ELR (cell line): Measurements from ENCODE around the gene GNB1L.

Source experiments
- DNase-seq: peaks from one replicate; pipeline ENCODE4 v3.0.0-alpha.2; 2015; ENCODE audit warnings: low read depth

Gene GNB1L

GRCh38 chr22:19808873-19809478 lies 45.7 kb downstream of the GNB1L start:
- no peak for DNase-seq

DNA sequence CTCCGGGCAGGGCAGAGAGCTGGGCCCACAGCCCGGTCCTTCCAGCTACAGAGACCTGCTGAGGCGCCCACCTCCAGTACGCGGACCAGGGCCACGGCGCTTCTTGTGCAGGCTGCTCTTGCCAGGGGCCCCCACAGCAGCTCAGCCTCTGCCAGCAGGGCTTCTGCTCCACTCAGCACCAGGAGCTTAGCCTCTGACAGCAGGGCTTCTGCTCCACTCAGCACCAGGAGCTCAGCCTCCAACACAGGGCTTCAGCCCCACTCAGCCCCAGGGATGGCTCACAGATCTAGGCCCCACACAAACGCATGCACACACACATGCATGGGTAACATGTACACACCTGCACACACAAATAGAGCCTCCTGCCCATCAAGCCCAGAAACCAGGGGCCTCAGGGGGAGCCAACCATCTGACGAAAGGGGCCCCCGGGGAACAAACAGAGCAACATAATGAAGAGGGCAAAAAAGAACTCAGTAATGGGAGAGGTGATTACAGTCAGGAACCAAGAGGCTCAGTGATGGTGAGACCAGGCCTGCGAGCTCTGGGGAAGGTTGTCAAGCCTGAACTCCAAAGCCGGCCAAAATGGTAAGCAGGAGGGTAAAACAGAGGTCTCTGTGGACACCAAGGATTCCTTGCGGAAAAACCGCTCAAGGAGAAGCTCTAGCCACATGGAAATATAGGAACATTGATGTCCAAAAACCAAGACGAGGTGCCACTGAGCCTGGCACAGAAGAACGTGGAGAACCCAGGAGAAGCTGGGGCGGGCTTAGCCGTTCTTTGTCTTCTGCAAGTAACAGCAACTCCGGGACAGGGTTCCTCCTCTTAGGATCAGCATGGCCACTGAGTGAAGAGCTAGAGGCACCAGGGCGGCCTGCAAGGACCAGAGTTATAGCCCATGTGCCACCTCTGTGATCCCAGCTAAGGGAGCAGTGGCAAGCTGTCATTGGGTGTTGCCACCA lies 46.5 kb downstream of the GNB1L start:
- DNase-seq, result no peak

GRCh38 chr22:19807161-19807913 lies 47.3 kb downstream of the GNB1L start:
- no peak for DNase-seq

DNA sequence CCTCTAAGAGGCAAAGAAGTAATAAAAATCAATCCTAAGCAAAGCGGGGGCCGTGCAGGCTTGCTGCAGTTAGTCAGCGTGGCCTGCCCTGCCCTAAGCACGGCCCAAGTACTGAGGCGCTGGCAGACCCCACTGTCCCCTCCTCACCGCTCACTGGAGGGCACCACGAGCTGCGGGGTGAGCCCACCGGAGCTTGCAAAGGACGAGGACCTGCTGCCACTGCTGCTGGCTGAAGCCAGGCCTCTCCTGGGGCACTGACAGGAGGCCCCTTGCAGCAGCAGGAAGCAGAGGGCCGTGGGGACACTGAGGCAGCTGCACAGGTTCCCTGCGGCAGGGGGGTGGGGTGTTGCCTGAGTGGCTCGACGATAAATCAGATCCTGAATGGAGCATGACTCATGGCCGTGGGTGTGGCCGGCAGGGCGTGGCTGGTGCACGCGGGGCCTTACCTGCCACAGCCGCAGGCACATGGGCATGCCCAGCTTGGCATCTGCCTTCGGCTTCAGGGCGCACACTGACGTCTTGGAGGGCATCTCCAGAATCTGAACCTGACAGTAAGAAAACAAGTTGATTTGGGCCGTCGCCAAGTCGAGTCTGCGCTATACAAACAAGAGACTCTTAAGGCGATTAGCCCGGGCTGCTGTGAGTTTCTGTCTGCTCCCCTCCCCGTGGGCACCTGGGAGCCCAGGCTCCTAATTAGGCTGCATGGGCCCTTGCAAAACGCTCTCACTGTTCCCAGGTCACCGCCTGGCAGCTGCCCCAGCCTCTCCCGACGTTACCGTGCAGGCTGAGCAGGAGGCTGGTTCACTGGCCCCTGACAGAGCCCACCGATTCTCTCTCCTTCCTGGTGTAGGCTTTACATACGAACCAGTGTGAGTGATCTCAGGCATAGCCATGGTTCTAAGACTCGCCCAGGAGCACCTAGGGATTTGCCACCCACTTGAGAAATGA lies 48.2 kb downstream of the GNB1L start:
- peak; percentile 46 for DNase-seq

DNA sequence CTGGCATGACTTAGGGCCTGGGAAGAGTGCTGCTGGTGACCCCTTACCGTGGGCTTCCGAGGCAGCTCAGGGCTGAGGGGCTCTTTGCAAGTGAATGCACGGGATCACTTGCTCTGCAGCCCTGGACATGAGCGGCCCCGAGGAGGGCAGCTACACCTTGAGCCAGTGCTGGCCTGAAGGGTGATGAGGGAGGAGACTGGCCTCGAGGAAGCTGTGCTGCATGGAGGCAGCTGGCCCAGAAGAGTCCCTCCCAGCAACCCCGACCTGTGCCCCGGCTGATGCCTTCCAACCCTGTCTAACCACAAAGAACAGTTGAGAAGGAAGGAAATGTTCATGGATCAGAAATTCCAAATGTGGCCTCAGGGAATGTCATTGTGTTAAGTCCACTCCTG lies 48.9 kb downstream of the GNB1L start:
- peak; percentile 59 for DNase-seq

DNA sequence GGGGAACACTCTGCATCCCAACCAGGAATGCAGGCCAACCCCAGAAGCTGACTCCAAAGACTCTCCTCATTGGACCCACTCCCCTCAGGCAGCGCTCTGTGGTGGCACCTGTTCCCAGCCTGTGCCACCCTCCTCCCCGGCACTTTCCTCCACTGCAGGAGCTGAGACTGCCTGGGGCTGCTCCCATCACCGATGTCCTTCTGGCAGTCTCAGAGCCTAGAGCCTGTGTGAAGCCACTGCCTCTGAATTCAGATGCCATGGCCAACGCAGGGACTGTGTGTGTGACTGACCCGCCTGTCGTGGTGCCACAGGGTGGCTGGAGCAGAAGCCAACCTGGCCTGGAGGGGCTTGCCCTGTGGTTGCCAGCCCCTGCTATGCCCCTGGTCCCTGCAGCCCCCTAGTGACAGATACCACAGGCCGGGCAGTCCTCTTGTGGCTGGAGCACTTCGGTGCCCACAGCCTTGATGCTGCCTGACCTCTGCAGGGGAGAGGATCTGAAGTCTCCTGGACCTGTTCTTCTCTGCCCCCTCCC lies 50.9 kb downstream of the GNB1L start:
- no peak for DNase-seq

DNA sequence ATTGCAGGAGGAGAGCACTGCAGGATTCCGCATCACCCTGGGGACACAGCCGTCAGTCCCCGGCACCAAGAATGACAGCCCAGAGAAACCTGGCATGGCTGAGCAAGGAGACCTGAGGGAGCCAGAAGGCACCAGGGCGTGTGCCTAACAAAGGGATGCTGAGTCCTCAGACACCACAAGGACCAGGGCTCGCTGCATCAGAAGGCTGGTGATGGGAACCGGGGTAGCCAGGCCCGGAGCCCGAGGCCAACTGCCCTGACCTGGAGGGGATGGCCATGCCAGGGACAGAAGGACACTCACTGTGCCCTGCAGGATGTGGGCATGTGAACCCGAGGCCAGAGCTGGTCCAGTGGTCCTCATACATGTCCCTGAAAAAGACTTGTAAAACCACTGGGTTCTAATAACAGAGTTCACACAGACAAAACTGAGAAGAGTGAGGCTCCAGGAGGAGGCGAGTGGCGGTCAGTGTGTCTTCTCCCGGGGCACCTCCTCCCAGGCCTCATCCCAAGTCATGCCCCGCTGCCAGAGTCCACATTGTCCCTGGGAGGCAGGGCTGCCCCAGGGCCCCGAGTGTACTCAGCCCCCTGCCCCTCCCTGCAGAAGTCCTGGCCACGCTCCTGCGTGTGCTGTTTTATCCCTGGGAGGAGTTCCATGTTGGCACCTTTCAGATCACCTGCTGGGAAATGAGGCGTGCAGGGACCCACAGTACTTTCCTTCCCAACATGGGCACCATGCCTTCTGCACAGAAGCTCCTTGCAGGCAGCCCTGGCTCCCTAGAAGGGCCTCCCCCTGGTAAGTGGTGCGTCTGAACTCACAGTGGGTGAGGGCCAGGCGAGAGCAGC lies 51.6 kb downstream of the GNB1L start:
- DNase-seq, result no peak

DNA sequence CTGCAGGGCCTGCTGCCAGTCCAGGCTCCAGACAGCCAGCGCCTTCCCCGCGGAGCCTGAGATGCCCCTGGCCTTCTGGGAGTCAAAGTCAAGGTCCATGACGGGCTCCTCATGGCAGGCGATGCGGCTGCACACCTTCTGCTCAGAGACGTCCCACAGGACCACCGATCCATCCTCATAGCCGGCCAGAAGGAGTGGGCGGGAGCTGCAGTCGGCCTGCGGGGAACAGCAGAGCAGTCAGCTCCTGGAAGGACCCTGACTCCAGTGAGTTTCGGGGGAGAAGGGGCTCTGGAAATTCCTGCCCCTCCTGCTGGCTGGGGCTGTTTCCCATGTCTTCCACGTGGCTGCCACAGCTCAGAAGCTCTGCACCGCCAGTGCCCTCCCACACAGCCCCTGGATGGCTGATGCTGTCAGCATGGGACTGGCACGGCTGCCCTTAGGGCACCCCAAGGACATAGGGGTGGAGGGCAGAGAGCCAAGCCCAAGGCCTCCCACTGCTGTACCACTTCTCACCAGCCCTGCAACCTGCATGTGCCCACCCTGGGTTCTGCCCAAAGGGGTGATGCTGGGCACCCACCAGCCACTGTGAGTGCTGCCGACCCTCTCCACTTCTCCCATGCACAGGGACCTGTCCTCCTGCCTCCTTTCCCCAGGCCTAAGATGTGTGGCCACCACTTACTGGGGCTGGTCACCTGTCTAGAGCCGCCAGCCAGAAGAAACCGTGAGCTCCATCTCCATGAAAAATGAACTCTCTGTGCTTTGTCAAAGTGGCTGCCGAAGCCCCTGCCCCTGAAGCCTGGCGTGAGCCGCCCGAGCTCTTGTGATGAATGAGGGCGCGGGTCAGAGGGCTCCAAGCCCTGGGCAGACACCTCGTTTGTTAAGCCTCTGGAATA lies 52.4 kb downstream of the GNB1L start:
- DNase-seq, result no peak

GRCh38 chr22:19801340-19802000 lies 53.2 kb downstream of the GNB1L start:
- DNase-seq, result no peak

- DNase-seq, result peak; percentile 64
Observed at GRCh38 chr22:19800761-19801244, 53.9 kb downstream of the GNB1L start.

GRCh38 chr22:19800306-19800705 lies 54.4 kb downstream of the GNB1L start:
- DNase-seq, result no peak

DNA sequence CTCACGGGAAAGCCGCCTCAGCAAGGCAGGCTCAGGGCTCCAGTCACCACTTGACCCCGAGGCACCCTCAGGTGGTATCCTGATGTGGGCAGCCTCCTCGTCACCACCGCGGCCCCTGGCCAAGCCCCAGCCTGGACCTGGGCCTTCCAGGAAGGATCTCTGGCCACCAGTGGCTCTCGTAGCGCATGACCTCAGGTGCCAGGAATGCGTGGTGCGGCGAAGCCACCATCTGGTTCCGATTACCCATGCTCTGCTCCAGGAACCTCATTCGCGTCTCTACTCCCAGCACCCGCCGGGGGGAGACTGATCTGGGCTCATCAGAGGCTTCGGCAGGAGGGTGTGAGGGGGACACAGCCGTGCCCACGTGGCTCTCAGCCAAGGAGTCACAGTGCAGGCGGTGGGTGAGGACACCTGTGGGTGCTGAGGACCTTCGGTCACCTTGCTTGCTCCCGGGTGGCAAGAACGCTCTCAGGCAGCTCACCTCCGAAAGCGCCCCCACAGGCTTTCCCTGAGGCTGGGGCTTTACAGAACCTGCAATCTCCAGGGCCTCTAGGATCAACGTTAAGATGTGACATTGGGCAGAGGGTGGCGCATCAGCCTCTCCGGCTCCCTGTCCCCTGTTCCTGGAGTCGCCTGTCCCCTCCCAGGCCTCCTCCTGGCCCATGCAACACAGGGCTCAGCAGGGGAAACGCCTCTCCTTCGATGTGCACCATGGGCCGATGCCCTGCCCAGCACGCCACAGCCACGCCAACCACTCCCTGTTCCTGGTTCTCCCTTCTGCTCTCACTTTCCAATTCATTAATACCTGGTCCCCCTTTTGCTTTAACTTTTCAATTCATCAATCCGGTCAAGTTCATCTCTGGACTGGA lies 55.1 kb downstream of the GNB1L start:
- DNase-seq, result peak; percentile 98

DNA sequence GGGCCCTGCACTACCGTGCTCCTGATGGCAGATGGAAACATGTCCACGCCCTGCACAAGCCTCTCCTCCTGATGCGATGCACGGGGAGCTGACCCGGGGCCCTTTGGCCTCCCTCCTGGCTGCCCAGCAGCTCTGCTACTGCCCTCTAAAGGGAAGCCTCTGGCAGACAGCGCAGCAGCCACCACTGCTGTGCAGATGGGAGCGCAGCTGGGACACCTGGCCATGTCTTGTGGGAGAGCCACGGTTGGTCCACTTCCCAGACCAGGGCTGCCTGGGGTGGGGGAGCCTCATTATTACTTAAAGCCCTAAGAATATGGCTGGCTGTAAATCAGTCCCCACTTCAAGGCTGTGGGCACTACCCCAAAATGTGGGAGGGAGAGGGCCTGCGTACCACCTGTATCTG lies 55.8 kb downstream of the GNB1L start:
- DNase-seq, result peak; percentile 10

DNA sequence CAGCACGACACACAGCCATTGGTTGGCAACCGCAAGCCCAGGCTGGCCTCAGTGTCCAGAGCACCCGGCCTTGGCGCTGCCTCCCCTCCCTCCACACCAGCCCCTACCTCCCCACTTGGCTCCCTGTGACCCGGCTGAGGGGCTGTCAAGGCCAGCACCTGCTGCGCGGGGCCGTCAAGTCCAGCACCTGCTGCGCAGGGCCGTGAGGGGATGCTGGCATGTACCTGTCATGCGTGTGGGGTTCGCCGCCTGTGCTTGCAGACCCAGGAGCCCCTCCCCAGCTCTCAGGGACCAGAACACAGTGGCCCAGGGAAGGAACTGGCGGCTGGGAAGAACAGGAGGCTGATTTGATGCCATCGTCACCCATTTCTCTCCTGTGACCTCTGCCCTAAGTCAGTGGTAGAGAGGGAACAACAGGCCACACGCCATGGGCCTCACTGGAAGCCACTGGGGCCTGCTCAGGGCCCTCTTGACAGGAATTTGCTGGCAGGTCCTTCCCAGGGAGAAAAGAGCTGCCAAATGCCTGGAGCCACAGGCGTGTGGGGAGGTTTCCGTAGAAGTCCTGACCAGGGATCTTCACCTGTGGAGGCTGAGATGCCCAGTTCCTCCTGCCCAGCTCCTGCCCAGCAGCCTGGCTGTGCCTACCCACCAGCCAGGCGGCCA lies 56.5 kb downstream of the GNB1L start:
- no peak for DNase-seq

- DNase-seq, result no peak
Observed at GRCh38 chr22:19797086-19798002, 57.3 kb downstream of the GNB1L start.

DNA sequence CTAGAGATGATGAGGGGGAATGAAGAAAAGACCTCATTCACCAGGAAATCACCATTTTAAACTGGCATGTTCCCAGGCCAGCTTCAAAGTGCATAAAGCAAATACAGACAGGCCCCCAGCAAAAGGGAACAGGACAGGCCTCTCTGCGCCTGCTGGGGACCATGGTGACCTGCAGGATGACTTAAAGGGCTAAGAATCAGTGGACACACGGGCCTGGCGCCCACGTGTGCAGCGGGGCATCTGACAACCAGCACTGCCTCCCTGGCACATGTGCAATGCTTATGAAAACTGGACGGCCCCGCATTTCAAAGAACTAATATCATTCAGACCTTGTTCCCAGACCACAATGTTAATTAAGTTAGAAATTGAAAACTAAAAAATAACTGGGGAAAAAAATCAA lies 58.5 kb downstream of the GNB1L start:
- no peak for DNase-seq
